Amniotic epithelial cell (primary cell): ENCODE data around the gene CHAC1.
"Not testable (repeated sequence)": the region's sequence is repeated elsewhere in the genome, so short reads cannot be mapped to it uniquely, and the experiment has no call there.

Experiments
- DNase-seq: peaks from one replicate; pipeline ENCODE4 v3.0.0-alpha.2; 2010; ENCODE audit warnings: low read depth

The CHAC1 gene

GRCh38 chr15:40937762-40938535 is 15.3 kb upstream of the CHAC1 start:
- DNase-seq, result peak; percentile 47

DNA sequence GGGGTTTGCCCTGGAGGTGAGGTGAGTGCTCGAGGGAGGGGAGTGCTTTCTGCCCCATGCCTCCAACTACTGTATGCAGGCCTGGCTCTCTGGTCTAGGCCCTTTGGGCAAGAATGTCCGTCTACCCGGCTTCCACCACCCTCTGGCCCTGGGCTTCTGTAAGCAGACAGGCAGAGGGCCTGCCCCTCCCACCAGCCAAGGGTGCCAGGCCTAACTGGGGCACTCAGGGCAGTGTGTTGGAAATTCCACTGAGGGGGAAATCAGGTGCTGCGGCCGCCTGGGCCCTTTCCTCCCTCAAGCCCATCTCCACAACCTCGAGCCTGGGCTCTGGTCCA is 14.8 kb upstream of the CHAC1 start:
- no peak for DNase-seq

DNA sequence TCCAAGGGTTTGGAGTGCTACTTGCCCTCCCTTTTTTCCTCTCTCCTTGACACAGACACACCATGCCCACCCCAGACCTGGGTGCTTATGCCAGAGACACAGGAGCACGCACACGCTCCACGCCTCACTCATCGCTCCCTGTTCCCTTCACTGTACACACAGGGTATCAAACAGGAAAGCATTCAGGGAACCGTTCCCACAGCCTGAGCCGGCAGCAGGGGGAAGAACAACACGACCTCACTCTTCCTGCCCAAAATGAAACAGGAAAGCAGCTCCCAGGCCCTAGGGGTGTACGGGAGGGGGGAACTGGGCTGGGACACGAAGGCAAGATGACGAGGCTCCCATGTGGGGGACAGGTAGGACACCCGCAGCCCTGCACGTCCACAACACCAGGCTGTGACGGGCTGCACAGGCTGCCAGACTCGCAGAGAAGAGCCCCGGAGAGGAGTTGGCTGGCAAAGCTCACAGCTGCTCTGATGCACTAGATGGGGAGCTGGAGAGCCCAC is 12.9 kb upstream of the CHAC1 start:
- DNase-seq, result no peak

- no peak for DNase-seq
These were observed 12.2 kb upstream of the CHAC1 start for GRCh38 chr15:40941068-40941527.

GRCh38 chr15:40941528-40942336 is 11.5 kb upstream of the CHAC1 start:
- peak; percentile 68 for DNase-seq

DNA sequence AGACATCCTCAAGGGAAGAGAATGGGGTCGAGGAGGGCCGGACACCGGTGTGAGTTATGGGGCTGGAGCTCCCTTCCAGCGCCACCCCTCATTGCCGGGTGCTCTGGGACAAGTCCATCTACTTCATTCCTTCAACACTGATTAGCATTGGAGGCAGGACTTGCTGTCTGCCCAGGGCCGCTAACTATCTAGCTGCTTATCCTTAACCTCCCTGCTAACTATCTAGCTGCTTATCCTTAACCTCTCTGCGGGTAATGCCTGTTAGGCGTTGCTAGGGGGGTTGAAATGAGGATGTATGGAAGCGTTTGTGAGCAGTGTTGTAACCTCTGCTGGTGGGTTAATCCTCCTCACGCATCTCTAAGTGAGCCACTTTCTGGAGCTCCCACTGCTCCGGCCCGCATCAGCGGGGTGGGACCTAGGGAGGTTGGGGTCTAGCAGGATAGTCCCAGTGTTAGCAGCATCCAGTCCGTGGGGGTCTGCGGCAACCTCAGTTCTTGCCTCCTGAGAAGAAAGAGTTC is 10.9 kb upstream of the CHAC1 start:
- no peak for DNase-seq

DNA sequence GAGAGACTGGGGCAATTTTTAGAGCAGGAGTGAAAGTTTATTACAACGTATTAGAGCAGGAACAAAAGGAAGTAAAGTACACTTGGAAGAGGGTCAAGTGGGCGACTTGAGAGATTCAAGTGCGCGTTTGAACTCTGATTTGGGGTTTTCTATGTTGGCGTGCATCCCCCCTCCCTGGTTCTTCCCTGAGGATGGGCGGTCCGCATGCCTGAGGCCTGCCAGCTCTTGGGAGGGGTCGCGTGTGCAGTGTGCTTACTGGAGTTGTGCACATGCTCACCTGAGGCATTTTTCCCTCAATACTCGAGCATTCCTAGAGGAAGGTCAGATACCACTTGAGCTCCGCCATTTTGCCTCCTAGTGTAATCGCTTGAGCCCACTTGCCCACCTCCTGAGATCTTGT is 10.4 kb upstream of the CHAC1 start:
- DNase-seq, result no peak

DNA sequence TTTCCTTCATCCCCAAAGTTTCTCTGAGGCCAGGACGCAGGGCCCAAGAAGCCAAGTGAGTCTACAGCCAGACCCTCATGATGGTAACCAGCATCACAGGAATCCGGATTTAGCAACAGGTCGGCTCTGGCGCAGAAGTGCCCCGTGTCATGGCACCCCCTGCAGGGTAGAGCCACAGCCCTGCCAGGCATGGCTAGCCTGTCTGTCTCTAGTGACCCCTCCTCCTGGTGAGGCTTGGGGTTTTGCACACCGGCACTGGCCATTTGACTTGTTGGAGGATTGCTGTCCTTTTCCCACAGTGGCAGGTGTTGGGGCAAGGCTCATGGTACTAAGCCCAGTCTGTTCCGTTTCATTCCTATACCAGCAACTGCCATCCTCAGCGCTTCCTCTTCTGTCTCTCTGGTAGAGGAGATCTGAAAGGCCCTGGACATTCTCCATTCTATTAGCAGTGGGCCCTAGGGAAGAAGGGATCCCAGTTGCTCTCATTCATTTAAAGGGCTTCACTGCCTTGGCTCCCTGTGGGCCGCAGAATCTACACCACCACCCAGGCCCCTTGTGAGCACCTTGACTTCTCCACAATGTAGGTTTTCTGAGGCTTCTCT is 9.4 kb upstream of the CHAC1 start:
- no peak for DNase-seq

- DNase-seq, result no peak
These were observed 8.6 kb upstream of the CHAC1 start for GRCh38 chr15:40944510-40945296.

- no peak for DNase-seq
These were observed 4.4 kb upstream of the CHAC1 start for GRCh38 chr15:40948706-40949473.

GRCh38 chr15:40949756-40950207 is 3.5 kb upstream of the CHAC1 start:
- DNase-seq, result peak; percentile 86

DNA sequence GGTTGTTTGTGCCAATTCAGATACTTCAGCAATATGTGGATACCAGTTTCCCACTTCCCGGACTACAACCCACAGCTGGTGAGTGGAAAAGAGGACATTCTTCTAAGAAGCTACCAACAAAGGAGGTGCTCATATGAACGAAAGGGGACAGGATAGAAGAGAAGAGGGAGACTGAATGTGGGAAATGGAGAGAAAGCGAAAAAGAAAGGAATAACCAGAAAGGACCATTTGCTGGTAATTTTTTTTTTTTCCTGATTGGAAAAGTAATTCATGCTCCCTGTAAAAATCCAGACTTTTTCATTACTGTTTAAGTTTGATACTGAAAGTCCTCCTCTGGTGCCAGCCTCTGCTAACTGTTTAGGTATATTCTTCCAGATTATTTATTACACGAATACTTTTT is 1.5 kb upstream of the CHAC1 start:
- DNase-seq, result no peak

DNA sequence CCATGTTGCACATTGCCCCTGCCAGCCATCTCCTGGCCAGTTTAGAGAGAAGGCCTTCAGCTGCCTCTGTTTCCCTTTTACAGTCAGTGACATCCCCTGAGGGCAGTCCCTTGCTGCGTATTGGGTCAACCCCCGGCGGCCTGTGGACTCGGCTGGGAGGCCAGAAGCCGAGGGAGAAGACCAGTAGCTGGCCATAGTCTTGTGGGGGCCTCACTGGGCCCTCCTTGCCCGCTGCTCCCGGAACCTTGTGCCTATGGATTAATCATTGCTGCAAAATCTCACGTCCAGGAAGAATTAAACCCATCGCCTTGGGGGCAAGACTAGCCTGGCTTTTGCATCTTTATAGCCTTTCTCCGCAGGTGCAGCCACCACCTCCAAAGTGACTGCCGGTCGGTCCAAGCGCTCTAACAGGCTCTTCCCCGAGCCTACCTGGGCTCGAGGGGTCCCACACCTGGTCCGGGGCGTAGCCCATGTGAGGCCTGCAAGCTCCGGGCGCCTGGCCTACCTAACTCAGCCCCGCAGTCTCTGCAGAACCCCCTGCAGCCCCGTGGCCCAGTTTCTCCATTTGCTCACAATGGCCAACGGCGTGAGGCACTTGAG is 870 bp upstream of the CHAC1 start:
- DNase-seq, result no peak

- no peak for DNase-seq
These were observed 423 bp downstream of the CHAC1 start for GRCh38 chr15:40953713-40954074.

GRCh38 chr15:40954158-40954848 is 1.0 kb downstream of the CHAC1 start:
- DNase-seq, result not testable (repeated sequence)

- no peak for DNase-seq
These were observed 2.1 kb downstream of the CHAC1 start for GRCh38 chr15:40955141-40955903.

DNA sequence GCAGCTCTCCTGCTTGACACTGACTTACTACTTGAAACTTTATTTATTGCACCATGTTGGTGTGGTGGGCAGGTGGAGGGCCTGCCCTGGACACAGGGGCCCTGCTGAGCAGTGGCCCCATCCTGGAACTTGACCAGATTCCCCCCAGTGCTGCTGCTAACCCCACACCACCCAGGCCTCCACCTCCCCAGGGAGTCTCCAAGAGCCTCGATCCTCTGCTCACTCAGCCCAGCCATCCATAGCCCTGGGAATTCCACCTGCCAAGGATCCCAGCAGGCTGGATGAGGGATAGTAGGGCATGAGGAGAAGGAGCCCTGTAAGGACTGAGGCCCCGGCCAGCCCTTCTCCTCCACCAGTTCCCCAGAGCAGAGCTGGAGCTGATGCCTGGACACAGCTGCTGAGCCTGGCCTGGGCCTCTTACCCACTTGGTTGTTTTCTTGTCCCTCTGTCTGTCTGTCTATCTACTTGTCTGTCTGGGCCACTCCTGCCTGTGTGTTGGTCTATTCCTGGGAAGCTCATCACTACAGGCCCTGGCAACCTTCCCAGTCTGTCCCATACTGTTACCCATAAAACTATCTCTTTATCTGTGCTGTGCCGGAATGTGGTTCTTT is 2.8 kb downstream of the CHAC1 start:
- peak; percentile 50 for DNase-seq

GRCh38 chr15:40956541-40956982 is 3.3 kb downstream of the CHAC1 start:
- no peak for DNase-seq
